ENCODE data around the gene TRERF1. TPM values are rescaled to one million over a fixed set of nuclear protein-coding genes. Genes with fewer than 3 reads are reported as not detected.

Gene TRERF1
- polyA plus RNA-seq, 1 of the 3 experiments (the other 2 are of a cell fraction): 3.6 TPM

DNA sequence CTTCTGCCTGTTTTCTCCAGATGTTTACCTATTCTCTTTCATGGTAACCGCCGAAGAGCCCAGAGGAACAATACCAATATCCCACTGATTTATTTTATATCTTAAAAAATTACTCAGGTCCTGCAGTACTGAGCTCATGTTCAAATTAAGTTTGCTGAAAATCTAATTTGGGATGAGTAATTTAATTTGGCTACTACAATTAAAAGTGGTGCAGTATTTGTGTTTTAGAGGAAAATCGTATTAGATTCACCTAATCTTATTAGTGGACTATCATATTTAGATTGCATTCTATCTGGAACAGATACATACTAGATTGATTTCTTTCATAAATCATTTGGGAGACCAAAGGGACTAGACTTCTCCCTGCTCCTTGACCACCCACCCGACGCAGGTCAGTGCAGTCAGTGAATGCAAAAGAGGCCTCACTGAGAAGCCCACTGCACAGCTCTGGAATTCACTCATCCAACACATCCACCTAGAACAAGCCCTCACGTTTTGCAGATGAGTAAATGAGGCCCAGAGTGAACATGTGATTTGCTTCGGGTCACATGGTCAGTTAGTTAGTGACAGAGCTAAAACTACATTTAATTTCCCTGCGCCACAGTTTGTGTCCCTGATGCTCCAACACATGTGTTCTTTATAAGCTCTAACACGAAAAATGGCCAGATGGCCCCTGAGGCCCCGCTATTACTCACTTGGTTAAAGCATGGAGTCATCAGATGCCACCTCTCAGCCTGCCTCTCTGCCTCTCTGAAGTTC is 101.8 kb downstream of the TRERF1 start (continued):
- TF ChIP-seq YY1 (IDR thresholded peaks at IDR 0.05; ENCODE audit: low read depth): no peak
- TF ChIP-seq RFX5 (IDR thresholded peaks at IDR 0.05; ENCODE audit: low read length): no peak
- TF ChIP-seq TCF12 (IDR thresholded peaks at IDR 0.05): peak; percentile 69
- TF ChIP-seq, protein P1, sequence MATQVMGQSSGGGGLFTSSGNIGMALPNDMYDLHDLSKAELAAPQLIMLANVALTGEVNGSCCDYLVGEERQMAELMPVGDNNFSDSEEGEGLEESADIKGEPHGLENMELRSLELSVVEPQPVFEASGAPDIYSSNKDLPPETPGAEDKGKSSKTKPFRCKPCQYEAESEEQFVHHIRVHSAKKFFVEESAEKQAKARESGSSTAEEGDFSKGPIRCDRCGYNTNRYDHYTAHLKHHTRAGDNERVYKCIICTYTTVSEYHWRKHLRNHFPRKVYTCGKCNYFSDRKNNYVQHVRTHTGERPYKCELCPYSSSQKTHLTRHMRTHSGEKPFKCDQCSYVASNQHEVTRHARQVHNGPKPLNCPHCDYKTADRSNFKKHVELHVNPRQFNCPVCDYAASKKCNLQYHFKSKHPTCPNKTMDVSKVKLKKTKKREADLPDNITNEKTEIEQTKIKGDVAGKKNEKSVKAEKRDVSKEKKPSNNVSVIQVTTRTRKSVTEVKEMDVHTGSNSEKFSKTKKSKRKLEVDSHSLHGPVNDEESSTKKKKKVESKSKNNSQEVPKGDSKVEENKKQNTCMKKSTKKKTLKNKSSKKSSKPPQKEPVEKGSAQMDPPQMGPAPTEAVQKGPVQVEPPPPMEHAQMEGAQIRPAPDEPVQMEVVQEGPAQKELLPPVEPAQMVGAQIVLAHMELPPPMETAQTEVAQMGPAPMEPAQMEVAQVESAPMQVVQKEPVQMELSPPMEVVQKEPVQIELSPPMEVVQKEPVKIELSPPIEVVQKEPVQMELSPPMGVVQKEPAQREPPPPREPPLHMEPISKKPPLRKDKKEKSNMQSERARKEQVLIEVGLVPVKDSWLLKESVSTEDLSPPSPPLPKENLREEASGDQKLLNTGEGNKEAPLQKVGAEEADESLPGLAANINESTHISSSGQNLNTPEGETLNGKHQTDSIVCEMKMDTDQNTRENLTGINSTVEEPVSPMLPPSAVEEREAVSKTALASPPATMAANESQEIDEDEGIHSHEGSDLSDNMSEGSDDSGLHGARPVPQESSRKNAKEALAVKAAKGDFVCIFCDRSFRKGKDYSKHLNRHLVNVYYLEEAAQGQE (IDR thresholded peaks at IDR 0.05; ENCODE audit: low read depth, low read length): no peak
- TF ChIP-seq FOXM1 (IDR thresholded peaks at IDR 0.05; ENCODE audit: low read depth): no peak
- TF ChIP-seq MXI1 (IDR thresholded peaks at IDR 0.05; ENCODE audit: low read depth, low read length): peak; percentile 78
- no peak for TF ChIP-seq NFIC (IDR thresholded peaks at IDR 0.05; ENCODE audit: borderline replicate concordance)
- no peak for TF ChIP-seq SMC3 (IDR thresholded peaks at IDR 0.05; ENCODE audit: low read depth, low read length)
- TF ChIP-seq, protein P2, sequence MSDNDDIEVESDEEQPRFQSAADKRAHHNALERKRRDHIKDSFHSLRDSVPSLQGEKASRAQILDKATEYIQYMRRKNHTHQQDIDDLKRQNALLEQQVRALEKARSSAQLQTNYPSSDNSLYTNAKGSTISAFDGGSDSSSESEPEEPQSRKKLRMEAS (IDR thresholded peaks at IDR 0.05; ENCODE audit: low read depth): no peak

DNA sequence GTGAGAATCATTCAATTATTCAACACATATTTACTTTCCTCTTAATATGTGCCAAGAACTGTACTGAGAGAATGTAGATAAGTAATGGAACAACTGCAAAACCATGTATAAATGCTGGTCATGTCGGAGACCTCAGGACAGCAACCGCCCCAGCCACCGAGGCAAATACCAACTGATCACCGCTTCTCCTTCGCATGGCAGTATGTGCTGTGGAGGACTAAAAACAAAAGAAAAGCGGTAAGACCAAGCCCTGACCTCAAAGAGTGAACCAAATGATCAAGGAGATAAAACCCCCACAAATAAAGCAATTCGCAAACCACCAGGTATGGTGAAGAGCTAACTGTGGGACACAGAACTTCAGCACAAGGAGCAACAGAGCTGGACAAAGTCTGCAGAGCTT is 104.3 kb downstream of the TRERF1 start:
- no peaks in the 10 kb centered on the region for H3K79me2 ChIP-seq (ENCODE audit: insufficient read depth)
- H3F3A ChIP-seq (replicated peaks; ENCODE audit: insufficient read depth): no peaks in the 10 kb centered on the region
- H3K27ac ChIP-seq (ENCODE audit: low read depth in 2 of 2, low read length in 1 of 2): no peak overlapping the region
- no peaks in the 10 kb centered on the region for H3K27me3 ChIP-seq (ENCODE audit: insufficient read depth)
- H3K9me2 ChIP-seq: no peaks in the 10 kb centered on the region
- no peak overlapping the region for H3K9ac ChIP-seq
- H3K4me3 ChIP-seq (ENCODE audit: low read depth in 2 of 2, low read length in 1 of 2): no peak overlapping the region
- H3K9me3 ChIP-seq: no peaks in the 10 kb centered on the region
- no peak for DNase-seq
- H4K20me1 ChIP-seq (ENCODE audit: insufficient read depth): no peaks in the 10 kb centered on the region
- ChIA-PET POLR2A (no interaction called here), CTCF (interaction anchor here (0.8 to 1.5 kb wide), 2 partner anchors 185 to 200 kb away, joined by 3 to 4 read pairs; no protein-coding TSS in a partner anchor)
- H3K36me3 ChIP-seq (replicated peaks in 1 of 2; ENCODE audit: control insufficient read depth in 1 of 2, insufficient read depth in 2 of 2, low read length in 1 of 2): no peaks in the 10 kb centered on the region
- H3K4me1 ChIP-seq (ENCODE audit: control insufficient read depth in 1 of 2, insufficient read depth in 2 of 2, low read depth in 1 of 2, low read length in 1 of 2): peaks cover 0 to 28% of the 10 kb centered on the region in 2 experiments; a peak in 2 of 4 replicates
- no peak overlapping the region for H2AFZ ChIP-seq (ENCODE audit: low read depth)
- H3K4me2 ChIP-seq: no peak overlapping the region
- 98% methylated on average over 7 of the region's 7 CpGs for WGBS (ENCODE audit: low lambda C conversion rate)
- TF ChIP-seq FOSL2 (IDR thresholded peaks at IDR 0.05; ENCODE audit: borderline replicate concordance, low read depth) (no peak), FOXJ3 (CRISPR knock-in tag; IDR thresholded peaks at IDR 0.05) (no peak), JUND (IDR thresholded peaks at IDR 0.05) (no peak), NFIC (IDR thresholded peaks at IDR 0.05; ENCODE audit: borderline replicate concordance) (no peak), SMC3 (IDR thresholded peaks at IDR 0.05; ENCODE audit: low read depth, low read length) (no peak), RCOR1 (IDR thresholded peaks at IDR 0.05; ENCODE audit: low read length) (no peak), TEAD4 (IDR thresholded peaks at IDR 0.05; ENCODE audit: borderline replicate concordance, insufficient read depth) (no peak), EP300 (IDR thresholded peaks at IDR 0.05; ENCODE audit: borderline replicate concordance in 1 of 2, low read depth in 1 of 2, low read length in 1 of 2) (no peak), TAF1 (IDR thresholded peaks at IDR 0.05; ENCODE audit: borderline replicate concordance, low read depth, low read length) (no peak), NRF1 (IDR thresholded peaks at IDR 0.05; ENCODE audit: low read depth, low read length) (no peak), EZH2phosphoT487 (IDR thresholded peaks at IDR 0.05; ENCODE audit: borderline replicate concordance, low read depth) (no peak), TCF12 (IDR thresholded peaks at IDR 0.05) (no peak)
- TF ChIP-seq, protein P3, sequence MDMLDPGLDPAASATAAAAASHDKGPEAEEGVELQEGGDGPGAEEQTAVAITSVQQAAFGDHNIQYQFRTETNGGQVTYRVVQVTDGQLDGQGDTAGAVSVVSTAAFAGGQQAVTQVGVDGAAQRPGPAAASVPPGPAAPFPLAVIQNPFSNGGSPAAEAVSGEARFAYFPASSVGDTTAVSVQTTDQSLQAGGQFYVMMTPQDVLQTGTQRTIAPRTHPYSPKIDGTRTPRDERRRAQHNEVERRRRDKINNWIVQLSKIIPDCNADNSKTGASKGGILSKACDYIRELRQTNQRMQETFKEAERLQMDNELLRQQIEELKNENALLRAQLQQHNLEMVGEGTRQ (IDR thresholded peaks at IDR 0.05; ENCODE audit: borderline replicate concordance, low read depth, low read length): no peak
- TF ChIP-seq, protein P4, sequence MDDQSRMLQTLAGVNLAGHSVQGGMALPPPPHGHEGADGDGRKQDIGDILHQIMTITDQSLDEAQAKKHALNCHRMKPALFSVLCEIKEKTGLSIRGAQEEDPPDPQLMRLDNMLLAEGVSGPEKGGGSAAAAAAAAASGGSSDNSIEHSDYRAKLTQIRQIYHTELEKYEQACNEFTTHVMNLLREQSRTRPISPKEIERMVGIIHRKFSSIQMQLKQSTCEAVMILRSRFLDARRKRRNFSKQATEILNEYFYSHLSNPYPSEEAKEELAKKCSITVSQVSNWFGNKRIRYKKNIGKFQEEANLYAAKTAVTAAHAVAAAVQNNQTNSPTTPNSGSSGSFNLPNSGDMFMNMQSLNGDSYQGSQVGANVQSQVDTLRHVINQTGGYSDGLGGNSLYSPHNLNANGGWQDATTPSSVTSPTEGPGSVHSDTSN (IDR thresholded peaks at IDR 0.05): no peak
- TF ChIP-seq, protein P5, sequence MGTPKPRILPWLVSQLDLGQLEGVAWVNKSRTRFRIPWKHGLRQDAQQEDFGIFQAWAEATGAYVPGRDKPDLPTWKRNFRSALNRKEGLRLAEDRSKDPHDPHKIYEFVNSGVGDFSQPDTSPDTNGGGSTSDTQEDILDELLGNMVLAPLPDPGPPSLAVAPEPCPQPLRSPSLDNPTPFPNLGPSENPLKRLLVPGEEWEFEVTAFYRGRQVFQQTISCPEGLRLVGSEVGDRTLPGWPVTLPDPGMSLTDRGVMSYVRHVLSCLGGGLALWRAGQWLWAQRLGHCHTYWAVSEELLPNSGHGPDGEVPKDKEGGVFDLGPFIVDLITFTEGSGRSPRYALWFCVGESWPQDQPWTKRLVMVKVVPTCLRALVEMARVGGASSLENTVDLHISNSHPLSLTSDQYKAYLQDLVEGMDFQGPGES (IDR thresholded peaks at IDR 0.05; ENCODE audit: low read depth, low read length): no peak
- TF ChIP-seq, protein P2 (IDR thresholded peaks at IDR 0.05; ENCODE audit: low read depth): no peak

Data from SK-N-SH (cell line).